ENCODE results near the gene ADARB2.

GRCh38 chr10:1270906-1271305, 466.4 kb downstream of the ADARB2 start:
- no peak for TF ChIP-seq POLR2A (IDR thresholded peaks at IDR 0.05)
- TF ChIP-seq, protein P1, sequence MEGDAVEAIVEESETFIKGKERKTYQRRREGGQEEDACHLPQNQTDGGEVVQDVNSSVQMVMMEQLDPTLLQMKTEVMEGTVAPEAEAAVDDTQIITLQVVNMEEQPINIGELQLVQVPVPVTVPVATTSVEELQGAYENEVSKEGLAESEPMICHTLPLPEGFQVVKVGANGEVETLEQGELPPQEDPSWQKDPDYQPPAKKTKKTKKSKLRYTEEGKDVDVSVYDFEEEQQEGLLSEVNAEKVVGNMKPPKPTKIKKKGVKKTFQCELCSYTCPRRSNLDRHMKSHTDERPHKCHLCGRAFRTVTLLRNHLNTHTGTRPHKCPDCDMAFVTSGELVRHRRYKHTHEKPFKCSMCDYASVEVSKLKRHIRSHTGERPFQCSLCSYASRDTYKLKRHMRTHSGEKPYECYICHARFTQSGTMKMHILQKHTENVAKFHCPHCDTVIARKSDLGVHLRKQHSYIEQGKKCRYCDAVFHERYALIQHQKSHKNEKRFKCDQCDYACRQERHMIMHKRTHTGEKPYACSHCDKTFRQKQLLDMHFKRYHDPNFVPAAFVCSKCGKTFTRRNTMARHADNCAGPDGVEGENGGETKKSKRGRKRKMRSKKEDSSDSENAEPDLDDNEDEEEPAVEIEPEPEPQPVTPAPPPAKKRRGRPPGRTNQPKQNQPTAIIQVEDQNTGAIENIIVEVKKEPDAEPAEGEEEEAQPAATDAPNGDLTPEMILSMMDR (IDR thresholded peaks at IDR 0.05) = no peak
- TF ChIP-seq EP300 (IDR thresholded peaks at IDR 0.05) = no peak
